Measurements from ENCODE around the gene OXLD1.
A peak's percentile ranks its signal among the peaks of the same experiment; 100 is the strongest.
"Not testable (repeated sequence)": the region's sequence is repeated elsewhere in the genome, so short reads cannot be mapped to it uniquely, and the experiment has no call there.

Gene OXLD1

DNA sequence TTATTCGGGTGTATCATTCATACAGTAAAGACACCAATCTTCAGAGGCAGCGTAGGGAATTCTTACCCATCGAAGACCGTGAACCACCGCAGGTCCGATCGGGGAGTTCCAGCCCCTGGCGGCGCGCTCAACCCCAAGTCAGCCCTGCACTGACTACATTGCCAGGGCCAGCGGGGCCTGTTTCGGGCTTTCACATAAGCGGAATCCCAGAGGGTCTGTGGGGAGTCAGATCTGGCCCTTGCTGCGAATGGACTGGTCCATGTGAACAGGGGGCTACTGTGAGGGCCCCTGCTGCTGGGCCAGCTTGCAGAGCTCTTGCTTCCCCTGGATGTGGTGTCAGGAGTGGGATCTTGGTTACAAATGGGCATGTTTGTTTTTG lies 17.7 kb downstream of the OXLD1 start:
- no peak for DNase-seq

- no peak for DNase-seq
Measured at GRCh38 chr17:81648013-81648706, 18.2 kb downstream of the OXLD1 start.

DNA sequence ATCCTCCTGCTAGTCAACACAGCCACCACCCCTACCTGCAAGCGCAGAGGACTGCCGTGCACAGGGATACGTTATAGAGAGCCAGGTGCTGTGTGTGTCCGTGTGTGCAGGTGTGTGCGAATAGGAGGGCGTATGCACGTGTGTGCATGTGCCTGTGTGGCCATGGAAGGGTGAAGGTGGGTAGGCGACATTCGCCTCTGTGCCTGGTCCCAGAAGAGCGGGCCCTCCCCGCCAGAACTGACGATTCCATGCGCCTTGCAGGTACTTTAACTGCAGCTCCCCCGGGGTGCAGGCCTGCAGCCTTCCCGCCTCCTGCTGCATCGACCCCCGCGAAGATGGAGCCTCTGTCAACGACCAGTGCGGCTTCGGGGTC lies 18.8 kb downstream of the OXLD1 start:
- no peak for DNase-seq

DNA sequence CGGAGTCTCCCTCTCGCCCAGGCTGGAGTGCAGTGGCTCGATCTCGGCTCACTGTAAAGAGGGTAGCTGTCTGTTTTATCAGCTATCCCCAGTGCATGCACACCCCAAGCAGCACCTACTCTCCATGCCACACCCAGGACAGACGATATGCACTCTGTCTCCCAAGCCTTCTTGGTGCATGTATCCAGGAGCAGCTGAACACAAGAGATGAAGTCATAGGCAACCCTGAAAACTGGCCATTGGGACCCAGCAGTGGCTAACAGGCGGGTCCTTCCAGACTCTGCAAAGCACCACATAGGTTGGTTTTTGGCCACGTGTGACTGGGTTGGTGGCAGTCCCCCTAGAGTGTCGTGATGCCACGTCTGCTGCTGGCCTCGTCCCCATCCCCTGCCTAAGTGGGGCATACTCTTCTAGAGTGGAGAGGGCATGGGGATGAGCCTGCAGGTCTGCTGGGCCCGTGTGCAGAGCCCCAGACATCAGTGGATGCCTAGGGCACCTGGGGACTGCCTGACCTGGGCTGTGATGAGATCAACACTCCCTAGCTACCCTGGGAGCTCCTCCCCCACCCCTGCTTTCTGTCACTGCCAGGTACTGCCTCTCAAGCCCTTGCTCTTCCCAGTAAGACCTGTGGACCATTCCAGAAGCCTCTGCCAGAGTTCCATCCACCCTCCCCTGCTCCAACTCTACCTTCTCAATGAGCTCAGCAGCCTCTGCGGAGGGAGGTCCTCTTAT lies 19.4 kb downstream of the OXLD1 start:
- DNase-seq: no peak

GRCh38 chr17:81644976-81645952 lies 21.1 kb downstream of the OXLD1 start:
- no peak for DNase-seq

DNA sequence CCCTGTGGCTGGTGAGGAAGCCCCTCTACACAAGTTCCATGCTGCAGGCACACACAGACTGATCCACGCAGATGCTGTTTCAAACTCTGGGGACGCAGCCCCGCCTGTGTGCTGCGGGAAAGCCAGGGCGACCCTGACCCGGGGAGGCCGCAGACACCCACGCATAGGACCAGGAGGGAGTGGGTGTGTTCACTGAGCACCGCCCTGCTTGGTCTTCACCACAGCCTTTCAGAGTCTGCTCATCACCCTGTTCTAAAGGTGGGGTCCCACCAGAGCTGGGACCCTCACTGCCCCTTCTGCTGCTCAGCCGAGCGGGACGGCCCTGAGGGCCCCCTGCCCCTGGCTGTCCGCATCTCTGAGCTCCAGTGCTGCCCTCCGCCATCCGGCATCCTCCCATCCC lies 21.9 kb downstream of the OXLD1 start:
- DNase-seq: no peak

DNA sequence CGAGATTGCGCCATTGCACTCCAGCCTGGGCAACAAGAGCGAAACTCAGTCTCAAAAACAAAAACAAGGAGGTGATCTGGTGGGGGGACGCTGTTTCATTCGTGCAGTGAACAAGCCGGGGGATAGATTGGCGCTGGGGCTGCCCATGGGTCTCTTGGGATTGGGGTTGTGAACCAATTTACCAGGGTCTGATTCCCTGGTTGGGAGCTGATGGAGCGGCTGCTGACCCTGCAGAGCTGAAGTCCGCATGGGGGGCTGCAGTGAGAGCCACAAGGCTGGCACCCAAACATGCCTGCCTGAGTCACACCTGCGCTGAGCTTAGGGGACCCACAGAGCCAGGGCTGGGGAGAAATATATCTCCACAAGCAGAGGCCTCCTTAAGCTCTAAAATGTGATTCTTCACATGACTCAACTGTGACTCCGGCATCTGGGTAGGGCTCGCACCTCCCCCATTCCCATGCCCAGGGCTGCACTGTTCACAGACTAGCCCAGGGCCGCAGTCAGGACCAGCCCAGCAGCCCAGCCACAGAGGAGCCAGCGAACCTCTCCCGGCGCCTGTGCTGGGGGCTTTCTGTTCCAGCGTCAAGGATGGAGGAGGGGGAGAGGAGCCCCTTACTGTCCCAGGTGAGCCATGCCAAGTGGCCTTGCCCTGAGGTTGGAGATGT lies 24.4 kb downstream of the OXLD1 start:
- no peak for DNase-seq

- DNase-seq: no peak
Measured at GRCh38 chr17:81640011-81640410, 26.4 kb downstream of the OXLD1 start.

- DNase-seq: no peak
Measured at GRCh38 chr17:81638683-81639082, 27.7 kb downstream of the OXLD1 start.

- DNase-seq: peak; percentile 94
Measured at GRCh38 chr17:81636505-81637288, 29.7 kb downstream of the OXLD1 start, which contains the start of the genes NPLOC4 and TSPAN10. TSS of gene NPLOC4 (minus strand) at chr17:81637112. CDS start at chr17:81636930, 182 bp downstream. TSS of gene TSPAN10 (plus strand) at chr17:81637196. CDS start at chr17:81642413, 5,217 bp downstream.

DNA sequence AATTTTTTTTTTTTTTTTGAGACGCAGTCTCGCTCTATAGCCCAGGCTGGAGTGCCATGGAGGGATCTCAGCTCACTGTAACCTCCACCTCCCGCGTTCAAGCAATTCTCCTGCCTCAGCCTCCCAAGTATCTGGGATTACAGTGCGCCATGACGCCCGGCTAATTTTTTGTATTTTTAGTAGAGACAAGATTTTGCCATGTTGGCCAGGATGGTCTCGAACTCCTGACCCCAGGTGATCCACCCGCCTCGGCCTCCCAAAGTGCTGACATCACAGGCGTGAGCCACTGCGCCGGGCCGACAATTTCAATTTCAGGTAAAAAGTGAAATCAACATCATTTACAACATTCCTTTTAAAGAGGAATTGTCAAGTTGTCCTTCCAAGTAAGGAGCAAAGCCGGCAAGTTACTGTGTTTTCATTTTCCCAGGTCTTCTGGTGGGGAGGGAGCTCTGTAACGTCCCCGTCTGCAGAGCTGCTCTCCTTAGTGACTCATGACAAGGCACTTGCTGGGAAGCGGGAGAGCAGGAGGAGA lies 30.4 kb downstream of the OXLD1 start:
- no peak for DNase-seq

DNA sequence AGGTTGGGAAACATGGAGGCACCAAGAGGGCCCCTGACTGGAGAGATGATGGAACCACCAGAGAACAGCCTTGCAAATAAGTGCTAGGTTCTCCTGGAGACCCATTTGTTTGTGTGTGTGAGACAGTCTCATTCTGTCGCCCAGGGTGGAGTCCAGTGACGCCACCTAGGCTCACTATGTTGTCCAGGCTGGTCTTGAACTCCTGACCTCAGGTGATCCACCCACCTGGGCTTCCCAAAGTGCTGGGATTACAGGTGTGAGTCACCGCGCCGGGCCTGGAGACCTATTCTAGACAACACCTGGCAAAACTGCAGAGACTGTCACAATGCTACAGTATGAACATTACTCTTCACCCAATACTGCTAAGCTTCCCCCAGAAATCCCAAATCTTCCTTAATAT lies 31.0 kb downstream of the OXLD1 start:
- no peak for DNase-seq

DNA sequence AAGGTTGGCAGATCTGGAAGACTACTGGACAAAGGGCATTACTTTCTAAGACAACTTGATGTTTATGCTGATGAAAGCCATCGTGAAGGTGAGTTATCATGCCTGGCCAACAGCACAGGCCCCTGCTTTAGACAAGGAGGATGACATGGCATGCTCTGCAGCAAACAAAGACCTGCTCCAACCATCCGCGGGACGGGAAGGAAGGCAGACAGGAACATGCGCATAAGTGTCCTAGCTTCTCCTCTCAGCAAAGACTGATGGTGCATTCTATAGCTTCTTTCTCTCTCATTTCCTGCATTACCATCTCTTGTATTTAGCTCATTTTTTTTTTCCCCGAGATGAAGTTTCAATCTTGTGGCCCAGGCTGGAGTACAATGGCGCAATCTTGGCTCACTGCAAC lies 34.9 kb downstream of the OXLD1 start:
- no peak for DNase-seq

DNA sequence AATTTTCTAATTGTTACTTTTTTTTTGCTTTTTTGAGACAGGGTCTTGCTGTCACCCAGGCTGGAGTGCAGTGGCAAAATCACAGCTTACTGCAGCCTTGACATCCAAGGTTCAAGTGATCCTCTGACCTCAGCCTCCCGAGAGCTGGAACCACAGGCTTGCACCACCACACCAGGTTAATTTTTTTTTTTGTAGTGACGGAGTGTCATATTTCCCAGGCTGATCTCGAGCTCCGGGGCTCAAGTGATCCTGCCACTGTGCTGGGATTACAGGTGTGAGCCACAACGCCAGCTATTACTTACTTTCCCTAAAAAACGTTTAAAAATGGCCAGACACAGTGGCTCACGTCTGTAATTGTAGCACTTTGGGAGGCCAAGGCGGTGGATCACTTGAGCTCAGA lies 36.1 kb downstream of the OXLD1 start:
- DNase-seq: no peak

GRCh38 chr17:81621494-81622130 lies 44.8 kb downstream of the OXLD1 start:
- DNase-seq: no peak

DNA sequence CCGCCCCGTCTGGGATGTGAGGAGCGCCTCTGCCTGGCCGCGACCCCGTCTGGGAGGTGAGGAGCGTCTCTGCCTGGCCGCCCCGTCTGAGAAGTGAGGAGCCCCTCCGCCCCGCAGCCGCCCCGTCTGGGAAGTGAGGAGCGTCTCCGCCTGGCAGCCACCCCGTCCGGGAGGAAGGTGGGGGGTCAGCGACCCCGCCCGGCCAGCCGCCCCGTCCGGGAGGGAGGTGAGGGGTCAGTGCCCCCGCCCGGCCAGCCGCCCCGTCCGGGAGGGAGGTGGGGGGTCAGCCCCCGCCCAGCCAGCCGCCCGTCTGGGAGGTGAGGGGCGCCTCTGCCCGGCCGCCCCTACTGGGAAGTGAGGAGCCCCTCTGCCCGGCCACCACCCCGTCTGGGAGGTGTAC lies 48.1 kb downstream of the OXLD1 start:
- not testable (repeated sequence) for DNase-seq

- DNase-seq: no peak
Measured at GRCh38 chr17:81616877-81617276, 49.5 kb downstream of the OXLD1 start.

- DNase-seq: no peak
Measured at GRCh38 chr17:81615401-81615930, 50.9 kb downstream of the OXLD1 start.

Data from activated effector memory CD4-positive, alpha-beta T cell treated with anti-CD3 and anti-CD28 coated beads, Interleukin-2, amount 50 U/mL, for 16 hours (primary cell).